HCT116 (cell line): ENCODE results near the gene OSBPL1A.

ENCODE experiments used
- ATF3 ChIP-seq: IDR thresholded peaks from 2 replicates; pipeline ENCODE4 v1.6.1; 2012
- CTCF ChIP-seq, 3 experiments: fragments of 200-600 bp in 1 of 3; sonication (generic) in 1 of 3; IDR thresholded peaks in 2 of 3; conservative IDR thresholded peaks in 1 of 3; 2 replicates each; pipeline ENCODE4 v1.5.1; 2012 to 2017; ENCODE audit warnings: low read depth in 2 of 3, low read length in 2 of 3, antibody characterized with exemption in 1 of 3, borderline replicate concordance in 1 of 3, control low read depth in 1 of 3, mild to moderate bottlenecking in 1 of 3, mixed read lengths in 1 of 3, mixed run types in 1 of 3, moderate library complexity in 1 of 3; ENCODE audit not compliant: insufficient read depth in 1 of 3
- EGR1 ChIP-seq: IDR thresholded peaks from 2 replicates; pipeline ENCODE4 v1.6.1; 2012; ENCODE audit warnings: low read depth
- EZH2 ChIP-seq: fragments of 200-600 bp; sonication (generic); IDR thresholded peaks from 2 replicates; pipeline ENCODE4 v1.6.1; 2017; ENCODE audit warnings: antibody characterized with exemption, mixed run types
- EZH2phosphoT487 ChIP-seq: fragments of 200-600 bp; IDR thresholded peaks from 2 replicates; pipeline ENCODE4 v1.6.1; 2018; ENCODE audit warnings: antibody characterized with exemption, borderline replicate concordance
- JUND ChIP-seq: IDR thresholded peaks from 2 replicates; pipeline ENCODE4 v1.6.1; 2012
- MAX ChIP-seq: IDR thresholded peaks from 2 replicates; pipeline ENCODE4 v1.6.1; 2012
- POLR2A ChIP-seq: IDR thresholded peaks from 2 replicates; pipeline ENCODE4 v1.7.0; 2011; ENCODE audit warnings: borderline replicate concordance; ENCODE audit not compliant: insufficient read depth, insufficient read length; ENCODE audit errors: extremely low read depth
- RAD21 ChIP-seq: IDR thresholded peaks from 2 replicates; pipeline ENCODE4 v1.6.1; 2012; ENCODE audit warnings: low read depth, mild to moderate bottlenecking
- REST ChIP-seq: IDR thresholded peaks from 2 replicates; pipeline ENCODE4 v1.6.1; 2012; ENCODE audit warnings: low read depth
- SIN3A ChIP-seq: IDR thresholded peaks from 2 replicates; pipeline ENCODE4 v1.6.1; 2012; ENCODE audit warnings: low read depth

- TF ChIP-seq POLR2A (no peak), CTCF (IDR thresholded peaks at IDR 0.05 in 2 of 3, conservative IDR thresholded peaks at IDR 0.05 in 1 of 3; ENCODE audit: borderline replicate concordance in 1 of 3, insufficient read depth in 1 of 3, low read depth in 2 of 3, low read length in 2 of 3) (no peak), EZH2phosphoT487 (no peak), MAX (no peak), SIN3A (no peak), JUND (no peak), REST (no peak), RAD21 (no peak), ATF3 (no peak), EZH2 (no peak), EGR1 (no peak)
These were observed 207.8 kb downstream of the OSBPL1A start for GRCh38 chr18:24189664-24190346.
